HepG2 (cell line): Measurements from ENCODE around the gene DLEC1. TPM values are rescaled to one million over a fixed set of nuclear protein-coding genes. Genes with fewer than 3 reads are reported as not detected.

Experiments
- CEBPG ChIP-seq: IDR thresholded peaks from 2 replicates; pipeline ENCODE4 v1.6.1; 2016
- FIP1L1 ChIP-seq: fragments of 200-400 bp; formaldehyde crosslinking; IDR thresholded peaks from 2 replicates; pipeline ENCODE4 v1.6.1; 2018; ENCODE audit warnings: low read depth, mild to moderate bottlenecking, low read length, moderate library complexity, borderline replicate concordance; ENCODE audit not compliant: insufficient read depth
- FOSL1 ChIP-seq: sonication (generic); formaldehyde crosslinking; IDR thresholded peaks from 2 replicates; pipeline ENCODE4 v1.9.0; 2021; ENCODE audit warnings: missing genetic modification reagents, borderline replicate concordance
- GABPB1 ChIP-seq: IDR thresholded peaks from 2 replicates; pipeline ENCODE4 v1.6.1; 2016; ENCODE audit warnings: mild to moderate bottlenecking, missing genetic modification reagents, moderate library complexity, missing compliant biosample characterization
- HDAC6 ChIP-seq: fragments of 200-600 bp; sonication (generic); IDR thresholded peaks from 2 replicates; pipeline ENCODE4 v1.7.0; 2017; ENCODE audit warnings: mild to moderate bottlenecking, antibody characterized with exemption, low read length, low read depth
- MATR3 ChIP-seq: sonication (generic); formaldehyde crosslinking; IDR thresholded peaks from 2 replicates; pipeline ENCODE4 v1.4.0; 2020; ENCODE audit warnings: missing genetic modification reagents
- NFE2L1 ChIP-seq: sonication (generic); formaldehyde crosslinking; IDR thresholded peaks from 2 replicates; pipeline ENCODE4 v1.4.0; 2020; ENCODE audit warnings: missing genetic modification reagents, mild to moderate bottlenecking, borderline replicate concordance
- PCBP1 ChIP-seq: fragments of 200-400 bp; formaldehyde crosslinking; IDR thresholded peaks from 2 replicates; pipeline ENCODE4 v1.6.1; 2017; ENCODE audit warnings: mild to moderate bottlenecking, low read depth, low read length, borderline replicate concordance
- RBM39 ChIP-seq: fragments of 200-400 bp; formaldehyde crosslinking; IDR thresholded peaks from one replicate; pipeline ENCODE4 v1.6.1; 2018; ENCODE audit warnings: antibody characterized with exemption, mild to moderate bottlenecking, low read depth, low read length; ENCODE audit not compliant: poor library complexity, severe bottlenecking
- RFXAP ChIP-seq: sonication (generic); formaldehyde crosslinking; IDR thresholded peaks from 2 replicates; pipeline ENCODE4 v1.4.0; 2020; ENCODE audit warnings: missing genetic modification reagents, borderline replicate concordance
- TCF7L2 ChIP-seq: IDR thresholded peaks from 2 replicates; pipeline ENCODE4 v1.6.1; 2011; ENCODE audit warnings: mild to moderate bottlenecking, low read depth, low read length, moderate library complexity
- THYN1 ChIP-seq: sonication (generic); formaldehyde crosslinking; IDR thresholded peaks from 2 replicates; pipeline ENCODE4 v1.8.1; 2023; ENCODE audit warnings: low read depth, mild to moderate bottlenecking, moderate library complexity, missing genetic modification reagents, borderline replicate concordance
- ZBTB42 ChIP-seq: sonication (generic); formaldehyde crosslinking; IDR thresholded peaks from 2 replicates; pipeline ENCODE4 v1.5.0; 2020; ENCODE audit warnings: mild to moderate bottlenecking, missing genetic modification reagents
- ZNF501 ChIP-seq: sonication (generic); formaldehyde crosslinking; IDR thresholded peaks from 2 replicates; pipeline ENCODE4 v1.5.1; 2020; ENCODE audit warnings: mild to moderate bottlenecking, moderate library complexity, missing genetic modification reagents
- ZNF577 ChIP-seq: sonication (generic); formaldehyde crosslinking; IDR thresholded peaks from 2 replicates; pipeline ENCODE4 v1.4.0; 2020; ENCODE audit warnings: mild to moderate bottlenecking, low read depth, missing genetic modification reagents, borderline replicate concordance
- ZNF777 ChIP-seq: sonication (generic); formaldehyde crosslinking; IDR thresholded peaks from 2 replicates; pipeline ENCODE4 v1.4.0; 2020; ENCODE audit warnings: missing genetic modification reagents
- polyA plus RNA-seq, 8 experiments: library from polyadenylated mRNA; depleted of rRNA in 3 of 8; stranded (reverse) in 7 of 8; unstranded in 1 of 8; fragments of >200 nt; fragmentation: Illumina TruSeq in 4 of 8; extraction: Trizol in 4 of 8; gene quantifications; 2 replicates each; pipeline versions ENCODE4 v1.2.1 to v1.2.3, GENCODE V29; 2011 to 2016; ENCODE audit warnings: low read depth in 4 of 8, missing spikeins in 1 of 8, mixed read lengths in 1 of 8; ENCODE audit not compliant: insufficient read depth in 1 of 8
- total RNA-seq, 5 experiments: library from RNA; depleted of rRNA; stranded (reverse); fragments of >200 nt; fragmentation: Illumina TruSeq; extraction: Trizol; gene quantifications; 2 replicates each; pipeline ENCODE4 v1.2.3, GENCODE V29; 2016; ENCODE audit warnings: low read depth in 1 of 5
- TF ChIP-seq, protein P1 (sequence below): sonication (generic); formaldehyde crosslinking; IDR thresholded peaks from 2 replicates; pipeline ENCODE4 v1.8.1; 2023; ENCODE audit warnings: mild to moderate bottlenecking, inconsistent platforms, moderate library complexity, missing genetic modification reagents, borderline replicate concordance
- TF ChIP-seq, protein P2 (sequence below), 2 experiments: sonication (generic) in 1 of 2; formaldehyde crosslinking in 1 of 2; IDR thresholded peaks; 2 replicates each; pipeline versions ENCODE4 v1.4.0 to v1.6.1; 2018 to 2020; ENCODE audit warnings: missing genetic modification reagents in 2 of 2, borderline replicate concordance in 1 of 2, low read depth in 1 of 2, mild to moderate bottlenecking in 1 of 2, missing biosample characterization in 1 of 2
- TF ChIP-seq, protein P3 (sequence below): sonication (generic); formaldehyde crosslinking; IDR thresholded peaks from 2 replicates; pipeline ENCODE4 v1.5.0; 2020; ENCODE audit warnings: mild to moderate bottlenecking, missing genetic modification reagents
- TF ChIP-seq, protein P4 (sequence below): sonication (generic); formaldehyde crosslinking; IDR thresholded peaks from 2 replicates; pipeline ENCODE4 v1.4.0; 2020; ENCODE audit warnings: missing genetic modification reagents

Gene DLEC1
- total and polyA plus RNA-seq, 2 of the 13 experiments (the other 11 are each of a cell fraction or from before 2014, with no cell fraction given) = 0.09 TPM; not detected in 1

DNA sequence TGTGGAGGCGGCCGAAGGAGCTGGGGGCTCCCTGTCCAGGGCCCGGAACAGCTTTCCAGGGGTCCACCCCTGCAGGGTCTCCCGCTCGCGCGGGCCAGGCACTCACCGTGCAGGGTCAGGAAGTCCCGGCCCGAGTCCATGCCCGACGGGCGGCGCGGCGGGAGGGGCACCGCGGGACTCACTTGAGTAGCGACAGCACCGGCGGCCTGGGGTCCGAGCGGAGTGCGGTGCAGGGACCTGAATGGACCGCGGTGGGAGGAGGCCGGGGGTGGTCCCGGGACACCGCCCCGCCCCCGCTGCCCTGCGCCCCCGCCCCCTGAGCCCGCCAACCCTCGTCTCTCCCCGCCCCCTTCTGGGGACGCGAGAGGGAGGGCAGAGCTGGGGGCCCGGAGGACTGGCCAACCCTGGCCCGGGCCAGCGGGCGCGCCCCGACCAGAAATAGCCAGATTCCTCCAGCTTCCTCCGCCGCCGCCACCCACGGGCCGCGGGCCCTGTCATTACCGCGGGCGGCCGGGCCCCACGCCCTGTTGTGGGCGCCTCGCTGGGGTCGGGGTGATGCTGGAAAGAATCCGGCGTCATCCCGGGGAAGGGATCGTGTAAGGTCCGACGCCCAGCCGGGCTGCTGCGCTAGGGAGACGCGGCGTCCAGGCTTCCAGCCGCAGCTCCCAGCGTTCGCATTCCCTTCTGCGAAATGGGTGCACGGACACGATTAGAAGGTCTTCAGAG is 9.4 kb upstream of the DLEC1 start, which contains the start of gene PLCD1 (continued):
- TF ChIP-seq, protein P1, sequence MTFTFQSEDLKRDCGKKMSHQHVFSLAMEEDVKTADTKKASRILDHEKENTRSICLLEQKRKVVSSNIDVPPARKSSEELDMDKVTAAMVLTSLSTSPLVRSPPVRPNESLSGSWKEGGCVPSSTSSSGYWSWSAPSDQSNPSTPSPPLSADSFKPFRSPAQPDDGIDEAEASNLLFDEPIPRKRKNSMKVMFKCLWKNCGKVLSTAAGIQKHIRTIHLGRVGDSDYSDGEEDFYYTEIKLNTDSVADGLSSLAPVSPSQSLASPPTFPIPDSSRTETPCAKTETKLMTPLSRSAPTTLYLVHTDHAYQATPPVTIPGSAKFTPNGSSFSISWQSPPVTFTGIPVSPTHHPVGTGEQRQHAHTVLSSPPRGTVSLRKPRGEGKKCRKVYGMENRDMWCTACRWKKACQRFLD (CRISPR knock-in tag) = 0 out of 2 replicates have a peak, but pooled peaks have one; percentile 34
- TF ChIP-seq FOSL1 (CRISPR knock-in tag) (no peak), ZBTB42 (CRISPR knock-in tag) (no peak), THYN1 (CRISPR knock-in tag) (no peak), CEBPG (CRISPR knock-in tag) (no peak), MATR3 (CRISPR knock-in tag) (no peak), RFXAP (no peak), TCF7L2 (no peak), ZNF501 (CRISPR knock-in tag) (no peak), RBM39 (no peak), ZNF777 (peak; percentile 84), NFE2L1 (no peak), PCBP1 (no peak), HDAC6 (no peak), ZNF577 (no peak), FIP1L1 (no peak), GABPB1 (CRISPR knock-in tag) (peak; percentile 45; the same call in 1 of the 2 replicates)
- TF ChIP-seq, protein P2, sequence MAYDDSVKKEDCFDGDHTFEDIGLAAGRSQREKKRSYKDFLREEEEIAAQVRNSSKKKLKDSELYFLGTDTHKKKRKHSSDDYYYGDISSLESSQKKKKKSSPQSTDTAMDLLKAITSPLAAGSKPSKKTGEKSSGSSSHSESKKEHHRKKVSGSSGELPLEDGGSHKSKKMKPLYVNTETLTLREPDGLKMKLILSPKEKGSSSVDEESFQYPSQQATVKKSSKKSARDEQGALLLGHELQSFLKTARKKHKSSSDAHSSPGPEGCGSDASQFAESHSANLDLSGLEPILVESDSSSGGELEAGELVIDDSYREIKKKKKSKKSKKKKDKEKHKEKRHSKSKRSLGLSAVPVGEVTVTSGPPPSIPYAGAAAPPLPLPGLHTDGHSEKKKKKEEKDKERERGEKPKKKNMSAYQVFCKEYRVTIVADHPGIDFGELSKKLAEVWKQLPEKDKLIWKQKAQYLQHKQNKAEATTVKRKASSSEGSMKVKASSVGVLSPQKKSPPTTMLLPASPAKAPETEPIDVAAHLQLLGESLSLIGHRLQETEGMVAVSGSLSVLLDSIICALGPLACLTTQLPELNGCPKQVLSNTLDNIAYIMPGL (CRISPR knock-in tag; IDR thresholded peaks at IDR 0.05; ENCODE audit: borderline replicate concordance in 1 of 2, low read depth in 1 of 2) = peak in 1 of 2 experiments; percentile 30; a peak in 1 of 4 replicates
- TF ChIP-seq, protein P3, sequence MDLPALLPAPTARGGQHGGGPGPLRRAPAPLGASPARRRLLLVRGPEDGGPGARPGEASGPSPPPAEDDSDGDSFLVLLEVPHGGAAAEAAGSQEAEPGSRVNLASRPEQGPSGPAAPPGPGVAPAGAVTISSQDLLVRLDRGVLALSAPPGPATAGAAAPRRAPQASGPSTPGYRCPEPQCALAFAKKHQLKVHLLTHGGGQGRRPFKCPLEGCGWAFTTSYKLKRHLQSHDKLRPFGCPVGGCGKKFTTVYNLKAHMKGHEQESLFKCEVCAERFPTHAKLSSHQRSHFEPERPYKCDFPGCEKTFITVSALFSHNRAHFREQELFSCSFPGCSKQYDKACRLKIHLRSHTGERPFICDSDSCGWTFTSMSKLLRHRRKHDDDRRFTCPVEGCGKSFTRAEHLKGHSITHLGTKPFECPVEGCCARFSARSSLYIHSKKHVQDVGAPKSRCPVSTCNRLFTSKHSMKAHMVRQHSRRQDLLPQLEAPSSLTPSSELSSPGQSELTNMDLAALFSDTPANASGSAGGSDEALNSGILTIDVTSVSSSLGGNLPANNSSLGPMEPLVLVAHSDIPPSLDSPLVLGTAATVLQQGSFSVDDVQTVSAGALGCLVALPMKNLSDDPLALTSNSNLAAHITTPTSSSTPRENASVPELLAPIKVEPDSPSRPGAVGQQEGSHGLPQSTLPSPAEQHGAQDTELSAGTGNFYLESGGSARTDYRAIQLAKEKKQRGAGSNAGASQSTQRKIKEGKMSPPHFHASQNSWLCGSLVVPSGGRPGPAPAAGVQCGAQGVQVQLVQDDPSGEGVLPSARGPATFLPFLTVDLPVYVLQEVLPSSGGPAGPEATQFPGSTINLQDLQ (CRISPR knock-in tag) = no peak
- TF ChIP-seq, protein P4, sequence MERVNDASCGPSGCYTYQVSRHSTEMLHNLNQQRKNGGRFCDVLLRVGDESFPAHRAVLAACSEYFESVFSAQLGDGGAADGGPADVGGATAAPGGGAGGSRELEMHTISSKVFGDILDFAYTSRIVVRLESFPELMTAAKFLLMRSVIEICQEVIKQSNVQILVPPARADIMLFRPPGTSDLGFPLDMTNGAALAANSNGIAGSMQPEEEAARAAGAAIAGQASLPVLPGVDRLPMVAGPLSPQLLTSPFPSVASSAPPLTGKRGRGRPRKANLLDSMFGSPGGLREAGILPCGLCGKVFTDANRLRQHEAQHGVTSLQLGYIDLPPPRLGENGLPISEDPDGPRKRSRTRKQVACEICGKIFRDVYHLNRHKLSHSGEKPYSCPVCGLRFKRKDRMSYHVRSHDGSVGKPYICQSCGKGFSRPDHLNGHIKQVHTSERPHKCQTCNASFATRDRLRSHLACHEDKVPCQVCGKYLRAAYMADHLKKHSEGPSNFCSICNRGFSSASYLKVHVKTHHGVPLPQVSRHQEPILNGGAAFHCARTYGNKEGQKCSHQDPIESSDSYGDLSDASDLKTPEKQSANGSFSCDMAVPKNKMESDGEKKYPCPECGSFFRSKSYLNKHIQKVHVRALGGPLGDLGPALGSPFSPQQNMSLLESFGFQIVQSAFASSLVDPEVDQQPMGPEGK (CRISPR knock-in tag) = peak; percentile 68
